A549 treated with DMSO at 1 μM for 4 hours (cell line): ENCODE data around the gene MS4A12. TPM values are rescaled to one million over a fixed set of nuclear protein-coding genes. Genes with fewer than 3 reads are reported as not detected.

Experiments
- total RNA-seq: library from RNA; stranded (reverse); fragments of 200-300 nt; extraction: Qiagen RNA extraction; gene quantifications from 5 replicates; pipeline ENCODE4 v1.2.3, GENCODE V29; 2022; ENCODE audit warnings: low read depth

MS4A12 gene, protein sequence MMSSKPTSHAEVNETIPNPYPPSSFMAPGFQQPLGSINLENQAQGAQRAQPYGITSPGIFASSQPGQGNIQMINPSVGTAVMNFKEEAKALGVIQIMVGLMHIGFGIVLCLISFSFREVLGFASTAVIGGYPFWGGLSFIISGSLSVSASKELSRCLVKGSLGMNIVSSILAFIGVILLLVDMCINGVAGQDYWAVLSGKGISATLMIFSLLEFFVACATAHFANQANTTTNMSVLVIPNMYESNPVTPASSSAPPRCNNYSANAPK
- not detected in 5 replicates for total RNA-seq

DNA sequence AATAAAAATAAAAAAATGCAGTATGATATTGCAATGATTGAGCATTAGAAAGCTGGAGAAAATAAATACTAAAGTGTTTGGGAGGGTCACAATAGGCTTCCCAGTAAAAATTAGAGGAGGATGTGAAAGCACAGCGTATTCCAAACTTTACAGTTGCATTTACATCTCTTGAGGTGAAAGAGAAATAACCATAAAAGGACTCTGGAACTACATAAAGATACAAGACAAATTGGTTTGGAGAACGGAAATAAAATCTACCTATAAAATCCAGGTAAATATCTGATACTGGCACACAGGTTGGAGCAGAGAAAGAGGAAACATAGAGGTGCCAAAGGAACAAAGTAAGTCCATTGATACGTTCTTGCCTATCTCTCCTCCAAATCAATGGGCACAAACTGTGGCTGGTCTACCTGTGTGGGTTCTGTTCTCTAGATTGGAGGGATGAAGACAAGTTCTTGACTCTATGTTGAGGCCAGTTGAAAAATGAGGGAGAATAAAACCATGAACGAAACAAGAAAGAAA lies at the start of gene MS4A12:
Gene MS4A12 (plus strand): TSS at position 291 of the 522 bp plus-strand sequence. CDS start 4,541 bp downstream, outside the sequence.

GRCh38 chr11:60455531-60456042 lies 37.0 kb upstream of the MS4A12 start, which contains the start of gene MS4A1:
Gene MS4A1, plus strand, starts transcription at chr11:60455847. Its CDS starts 6,528 bp downstream, at chr11:60462375.

DNA sequence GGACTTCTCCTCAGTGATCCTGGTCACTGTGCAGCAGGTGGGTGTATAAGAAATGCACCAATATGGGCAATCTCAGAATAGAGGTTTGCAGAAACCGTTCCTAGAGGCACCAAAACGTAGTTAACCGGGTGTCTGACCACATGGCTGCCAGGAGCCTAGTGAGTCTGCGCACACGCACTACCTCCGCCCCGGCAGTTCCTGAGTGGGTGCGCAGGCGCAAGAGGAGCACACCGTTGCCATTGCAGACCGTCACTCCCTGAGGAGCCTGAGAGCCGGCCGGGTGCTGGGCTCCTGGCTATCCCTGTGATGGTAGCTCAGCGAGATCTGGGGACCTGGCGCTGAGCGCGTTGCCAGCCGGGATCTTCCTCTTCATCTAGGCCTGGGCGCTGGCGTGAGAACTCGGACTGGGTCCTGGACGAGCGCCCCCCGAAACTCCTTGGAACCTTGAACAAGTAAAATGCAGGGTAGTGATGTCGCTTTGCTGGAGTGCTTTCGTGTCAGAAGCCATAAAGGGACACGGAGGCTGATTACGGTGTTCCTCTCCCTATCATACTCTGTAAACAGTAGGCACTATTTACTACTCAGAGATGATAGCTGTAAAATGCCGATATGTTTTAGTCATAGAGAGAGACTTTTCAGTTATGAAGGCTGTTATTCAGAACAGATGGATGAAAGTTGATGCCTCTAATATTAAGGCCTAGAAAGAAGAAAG lies 22.7 kb downstream of the MS4A12 start, which contains the start of gene MS4A13:
Gene MS4A13 (plus strand): TSS at position 249 of the 712 bp plus-strand sequence. CDS start 2,692 bp downstream, outside the sequence.

Other genes with a start within 250 kb of the MS4A12 start
- gene MS4A4E, start 249.6 kb upstream of the MS4A12 start, total RNA-seq = not detected in 5 replicates
- not detected in 5 replicates for gene MS4A4A, start 212.1 kb upstream of the MS4A12 start, total RNA-seq
- not detected in 5 replicates for gene MS4A6E, start 165.5 kb upstream of the MS4A12 start, total RNA-seq
- not detected in 5 replicates for gene MS4A7, start 114.2 kb upstream of the MS4A12 start, total RNA-seq
- not detected in 5 replicates for gene MS4A14, start 96.3 kb upstream of the MS4A12 start, total RNA-seq
- gene MS4A5, start 63.2 kb upstream of the MS4A12 start, total RNA-seq = not detected in 5 replicates
- gene MS4A1, start 36.9 kb upstream of the MS4A12 start, total RNA-seq = not detected in 5 replicates
- not detected in 5 replicates for gene MS4A13, start 22.6 kb downstream of the MS4A12 start, total RNA-seq
- not detected in 5 replicates for gene MS4A8, start 206.8 kb downstream of the MS4A12 start, total RNA-seq
- not detected in 5 replicates for gene MS4A18, start 231.9 kb downstream of the MS4A12 start, total RNA-seq